Upper lobe of left lung (tissue), 4 donors: ENCODE measurements around the gene LCE1A.

Experiments
- CTCF ChIP-seq, 6 experiments: fragments of 450-650 bp in 4 of 6; fragments of 200-600 bp in 2 of 6; sonication (generic) in 2 of 6; IDR thresholded peaks; one replicate each; pipeline ENCODE4 v1.5.1; 2016 to 2019; ENCODE audit warnings: antibody characterized with exemption in 6 of 6
- POLR2AphosphoS5 ChIP-seq, 2 donors: sonication (generic); formaldehyde crosslinking; IDR thresholded peaks; one replicate each; pipeline ENCODE4 v1.5.1; 2017; ENCODE audit warnings: antibody characterized with exemption in 2 of 2

GRCh38 chr1:152824964-152825363 lies 2.3 kb upstream of the LCE1A start:
- TF ChIP-seq POLR2AphosphoS5 (IDR thresholded peaks at IDR 0.05) = no peak
- no peak for TF ChIP-seq CTCF (IDR thresholded peaks at IDR 0.05)
